Measurements from ENCODE around the gene MAP3K5. TPM values are rescaled to one million over a fixed set of nuclear protein-coding genes. Genes with fewer than 3 reads are reported as not detected.
"Not testable (repeated sequence)": the region's sequence is repeated elsewhere in the genome, so short reads cannot be mapped to it uniquely, and the experiment has no call there.

MAP3K5 gene
- total and polyA plus RNA-seq, 3 donors from 2014 or later: 21.3 to 55.3 (median 46.1) TPM

DNA sequence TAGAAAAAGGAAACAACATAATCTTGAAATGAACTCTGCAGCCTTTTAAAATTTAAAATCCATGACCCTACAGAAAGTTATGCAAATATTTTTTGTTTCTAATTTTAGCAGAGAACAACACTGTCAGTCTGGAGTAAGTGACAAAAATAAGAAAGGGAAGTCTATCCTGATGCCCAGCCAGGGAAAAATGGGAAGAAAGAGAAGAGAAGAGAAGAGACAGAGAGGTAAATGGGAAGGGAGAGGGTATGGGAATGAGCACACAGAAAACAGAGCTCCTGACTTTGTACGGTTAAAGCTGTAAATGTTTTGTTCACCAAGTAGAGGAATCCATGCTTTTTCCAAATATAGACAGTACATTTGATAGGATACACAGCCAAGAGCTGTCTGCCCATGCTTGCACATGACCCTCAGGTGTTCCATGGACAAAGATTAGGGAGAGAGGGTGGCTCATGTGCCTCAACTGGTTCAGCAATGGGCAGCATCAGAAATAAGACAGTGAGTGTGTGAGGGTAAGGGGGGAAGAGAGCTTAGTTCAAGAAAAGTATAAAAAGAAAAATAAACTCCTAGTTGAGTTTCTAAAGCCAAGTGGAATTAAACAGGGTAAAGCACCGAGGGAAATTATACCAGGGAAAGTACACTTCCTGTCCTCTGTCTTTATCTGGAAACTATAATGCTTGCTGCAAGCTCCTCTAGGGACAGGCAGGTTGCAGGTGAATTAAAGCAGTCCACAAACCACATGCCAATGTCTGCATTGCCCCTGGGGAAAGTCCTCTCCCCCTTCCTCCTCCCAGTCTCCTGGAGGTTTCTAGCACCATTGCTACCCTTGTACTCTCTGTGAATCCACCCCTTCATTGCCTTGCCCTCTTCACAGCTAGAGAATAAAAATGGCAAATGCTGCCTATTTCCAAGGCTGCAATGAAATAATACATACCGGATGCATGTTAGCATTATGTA, 30.0 kb downstream of the MAP3K5 start:
- peaks cover 16% of the 10 kb centered on the region for H3K4me1 ChIP-seq
- H3K27me3 ChIP-seq: no peaks in the 10 kb centered on the region
- peak overlapping the region in 1 of 2 donors; percentile 51 for H3K27ac ChIP-seq
- no peaks in the 10 kb centered on the region for H3K36me3 ChIP-seq (ENCODE audit: low read depth, missing control alignments)
- no peak for TF ChIP-seq POLR2A (IDR thresholded peaks at IDR 0.05)
- TF ChIP-seq, protein P1, sequence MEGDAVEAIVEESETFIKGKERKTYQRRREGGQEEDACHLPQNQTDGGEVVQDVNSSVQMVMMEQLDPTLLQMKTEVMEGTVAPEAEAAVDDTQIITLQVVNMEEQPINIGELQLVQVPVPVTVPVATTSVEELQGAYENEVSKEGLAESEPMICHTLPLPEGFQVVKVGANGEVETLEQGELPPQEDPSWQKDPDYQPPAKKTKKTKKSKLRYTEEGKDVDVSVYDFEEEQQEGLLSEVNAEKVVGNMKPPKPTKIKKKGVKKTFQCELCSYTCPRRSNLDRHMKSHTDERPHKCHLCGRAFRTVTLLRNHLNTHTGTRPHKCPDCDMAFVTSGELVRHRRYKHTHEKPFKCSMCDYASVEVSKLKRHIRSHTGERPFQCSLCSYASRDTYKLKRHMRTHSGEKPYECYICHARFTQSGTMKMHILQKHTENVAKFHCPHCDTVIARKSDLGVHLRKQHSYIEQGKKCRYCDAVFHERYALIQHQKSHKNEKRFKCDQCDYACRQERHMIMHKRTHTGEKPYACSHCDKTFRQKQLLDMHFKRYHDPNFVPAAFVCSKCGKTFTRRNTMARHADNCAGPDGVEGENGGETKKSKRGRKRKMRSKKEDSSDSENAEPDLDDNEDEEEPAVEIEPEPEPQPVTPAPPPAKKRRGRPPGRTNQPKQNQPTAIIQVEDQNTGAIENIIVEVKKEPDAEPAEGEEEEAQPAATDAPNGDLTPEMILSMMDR (IDR thresholded peaks at IDR 0.05): no peak
- intact Hi-C loops (cut with DNase I; ENCODE audit: low total_unique reads): no loop called here
- H3K4me3 ChIP-seq: no peak overlapping the region
- DNase-seq: no peak
- WGBS, 2 donors: 50% methylated on average over 3 of the region's 3 CpGs
- H3K9me3 ChIP-seq: no peaks in the 10 kb centered on the region

- H3K27me3 ChIP-seq: no peaks in the 10 kb centered on the region
- intact Hi-C loops (cut with DNase I; ENCODE audit: low total_unique reads): no loop called here
- no peaks in the 10 kb centered on the region for H3K36me3 ChIP-seq (ENCODE audit: low read depth, missing control alignments)
- H3K4me1 ChIP-seq: peaks cover 16% of the 10 kb centered on the region
- no peaks in the 10 kb centered on the region for H3K9me3 ChIP-seq
- H3K4me3 ChIP-seq: no peak overlapping the region
- peak; percentile 34 for DNase-seq
- TF ChIP-seq, protein P1 (IDR thresholded peaks at IDR 0.05): no peak
- TF ChIP-seq POLR2A (IDR thresholded peaks at IDR 0.05): no peak
- WGBS, 2 donors: 31 to 32% methylated on average over 9 of the region's 9 CpGs
- H3K27ac ChIP-seq: peak overlapping the region in 1 of 2 donors; percentile 51
Observed at GRCh38 chr6:136761227-136761922, 30.9 kb downstream of the MAP3K5 start.

- H3K27me3 ChIP-seq; H3K9me3 ChIP-seq; intact Hi-C loops (cut with DNase I; ENCODE audit: low total_unique reads); H3K36me3 ChIP-seq (ENCODE audit: low read depth, missing control alignments); DNase-seq; H3K4me3 ChIP-seq: not testable (repeated sequence)
- Histone ChIP-seq H3K27ac (peak overlapping the region in 1 of 2 donors; percentile 25), H3K4me1 (peaks cover 16% of the 10 kb centered on the region)
- 75 to 85% methylated on average over 5 of the region's 5 CpGs for WGBS, 2 donors
Observed at GRCh38 chr6:136760781-136761180, 31.5 kb downstream of the MAP3K5 start.

DNA sequence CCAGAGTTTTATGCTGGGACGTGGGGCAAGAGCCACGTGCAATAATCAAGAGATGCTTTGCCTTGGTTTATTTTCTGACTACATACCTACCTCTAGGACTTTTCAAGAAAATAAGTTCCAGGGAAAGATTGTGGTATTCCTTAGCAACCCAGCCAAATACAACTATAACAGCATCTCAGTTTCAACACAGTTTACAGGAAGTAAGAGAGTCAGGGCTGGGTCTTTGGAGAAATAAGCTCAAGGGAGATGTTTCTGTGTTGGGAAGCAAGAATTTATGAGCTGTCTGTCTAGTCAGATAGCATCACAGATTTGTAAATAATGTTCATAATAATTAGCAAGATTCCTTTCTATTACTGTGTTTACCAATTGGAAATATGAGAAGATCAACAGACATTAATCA, 35.1 kb downstream of the MAP3K5 start:
- Histone ChIP-seq H3K36me3 (ENCODE audit: low read depth, missing control alignments) (no peaks in the 10 kb centered on the region), H3K4me1 (peaks cover 10% of the 10 kb centered on the region), H3K27ac (no peak overlapping the region), H3K4me3 (no peak overlapping the region), H3K9me3 (no peaks in the 10 kb centered on the region), H3K27me3 (no peaks in the 10 kb centered on the region)
- TF ChIP-seq, protein P1 (IDR thresholded peaks at IDR 0.05): no peak
- TF ChIP-seq POLR2A (IDR thresholded peaks at IDR 0.05): no peak
- WGBS, 2 donors: 83 to 95% methylated on average over 2 of the region's 2 CpGs
- intact Hi-C loops (cut with DNase I; ENCODE audit: low total_unique reads): no loop called here
- no peak for DNase-seq

DNA sequence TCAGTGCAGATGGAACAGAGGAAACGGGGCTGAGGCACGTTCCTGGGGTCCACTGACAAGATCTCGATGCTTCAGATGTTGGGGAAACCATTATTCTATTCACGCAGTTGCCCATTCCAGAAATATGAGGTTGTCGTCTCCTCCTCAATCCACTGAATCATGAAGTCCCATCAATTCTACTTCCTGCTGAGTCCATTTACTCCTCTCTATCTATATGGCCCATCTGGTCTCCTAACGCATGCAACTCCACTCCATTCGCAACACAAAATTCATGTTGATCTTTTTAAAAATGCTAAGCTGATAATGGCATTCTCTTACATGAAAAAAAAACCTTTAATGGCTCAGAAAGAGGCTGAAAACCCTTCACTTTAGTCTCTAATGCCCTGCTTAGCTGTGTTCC, 37.5 kb downstream of the MAP3K5 start:
- intact Hi-C loops (cut with DNase I; ENCODE audit: low total_unique reads): no loop called here
- WGBS, 2 donors: 85 to 94% methylated on average over 7 of the region's 7 CpGs

More for the DNA sequence above, 37.5 kb downstream of the MAP3K5 start:
- H3K27me3 ChIP-seq: no peaks in the 10 kb centered on the region
- TF ChIP-seq, protein P1 (IDR thresholded peaks at IDR 0.05): no peak
- no peaks in the 10 kb centered on the region for H3K9me3 ChIP-seq
- H3K36me3 ChIP-seq (ENCODE audit: low read depth, missing control alignments): no peaks in the 10 kb centered on the region
- H3K27ac ChIP-seq: no peak overlapping the region
- DNase-seq: no peak
- no peak overlapping the region for H3K4me3 ChIP-seq
- peaks cover 13% of the 10 kb centered on the region for H3K4me1 ChIP-seq
